Fibroblast of lung (primary cell): ENCODE data around the gene MAPK4.

Experiments
- EZH2 ChIP-seq: IDR thresholded peaks from 2 replicates; pipeline ENCODE4 v1.5.1; 2012; ENCODE audit warnings: low read length, control low read depth, mild to moderate bottlenecking; ENCODE audit errors: missing control alignments
- TF ChIP-seq, protein P1 (sequence below), 2 donors: IDR thresholded peaks in 1 of 2; conservative IDR thresholded peaks in 1 of 2; 1 replicate in 1 of 2; 2 replicates in 1 of 2; pipeline ENCODE4 v1.5.1; 2011 to 2012; ENCODE audit warnings: low read length in 2 of 2, control low read depth in 1 of 2, inconsistent platforms in 1 of 2, low read depth in 1 of 2, mild to moderate bottlenecking in 1 of 2

DNA sequence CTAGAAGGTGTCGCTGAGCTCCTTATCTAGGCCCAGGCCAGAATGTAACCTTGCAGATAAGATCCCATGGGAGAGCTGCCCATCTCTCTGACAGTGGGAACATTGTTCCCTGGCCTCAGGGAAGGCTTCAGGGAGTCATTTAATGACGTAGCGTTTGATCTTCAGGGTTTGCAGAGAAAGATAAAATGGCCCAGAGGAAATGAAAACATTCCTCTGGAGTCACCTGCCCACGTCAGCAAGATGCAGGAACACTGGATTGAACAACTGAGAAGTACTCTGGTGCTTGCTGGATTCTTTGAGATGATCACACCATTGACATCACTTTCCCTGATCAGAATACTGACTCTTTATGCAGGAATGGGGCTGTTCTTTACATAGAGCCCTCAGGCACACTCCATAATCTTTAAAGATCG lies 51.6 kb downstream of the MAPK4 start:
- no peak for TF ChIP-seq EZH2
- TF ChIP-seq, protein P1, sequence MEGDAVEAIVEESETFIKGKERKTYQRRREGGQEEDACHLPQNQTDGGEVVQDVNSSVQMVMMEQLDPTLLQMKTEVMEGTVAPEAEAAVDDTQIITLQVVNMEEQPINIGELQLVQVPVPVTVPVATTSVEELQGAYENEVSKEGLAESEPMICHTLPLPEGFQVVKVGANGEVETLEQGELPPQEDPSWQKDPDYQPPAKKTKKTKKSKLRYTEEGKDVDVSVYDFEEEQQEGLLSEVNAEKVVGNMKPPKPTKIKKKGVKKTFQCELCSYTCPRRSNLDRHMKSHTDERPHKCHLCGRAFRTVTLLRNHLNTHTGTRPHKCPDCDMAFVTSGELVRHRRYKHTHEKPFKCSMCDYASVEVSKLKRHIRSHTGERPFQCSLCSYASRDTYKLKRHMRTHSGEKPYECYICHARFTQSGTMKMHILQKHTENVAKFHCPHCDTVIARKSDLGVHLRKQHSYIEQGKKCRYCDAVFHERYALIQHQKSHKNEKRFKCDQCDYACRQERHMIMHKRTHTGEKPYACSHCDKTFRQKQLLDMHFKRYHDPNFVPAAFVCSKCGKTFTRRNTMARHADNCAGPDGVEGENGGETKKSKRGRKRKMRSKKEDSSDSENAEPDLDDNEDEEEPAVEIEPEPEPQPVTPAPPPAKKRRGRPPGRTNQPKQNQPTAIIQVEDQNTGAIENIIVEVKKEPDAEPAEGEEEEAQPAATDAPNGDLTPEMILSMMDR (conservative IDR thresholded peaks at IDR 0.05 in 1 of 2, IDR thresholded peaks at IDR 0.05 in 1 of 2; ENCODE audit: low read depth in 1 of 2, low read length in 2 of 2): no peak
